Esophagus (tissue), 2 donors: ENCODE results near the gene PLA2G2A. TPM values are rescaled to one million over a fixed set of nuclear protein-coding genes. Genes with fewer than 3 reads are reported as not detected.

ENCODE experiments used
- H3K27ac ChIP-seq, 2 donors: one replicate each; pipeline ENCODE4 v1.5.1; 2013; ENCODE audit warnings: low read depth in 2 of 2, mild to moderate bottlenecking in 2 of 2, inconsistent platforms in 1 of 2, low read length in 1 of 2, moderate library complexity in 1 of 2
- H3K27me3 ChIP-seq, 2 donors: one replicate each; pipeline ENCODE4 v1.6.1; 2013; ENCODE audit warnings: low read length in 2 of 2, control low read depth in 1 of 2, mild to moderate bottlenecking in 1 of 2; ENCODE audit not compliant: insufficient read depth in 2 of 2, control insufficient read depth in 1 of 2
- H3K36me3 ChIP-seq, 2 donors: one replicate each; pipeline ENCODE4 v1.6.1; 2013; ENCODE audit warnings: low read length in 1 of 2; ENCODE audit not compliant: control insufficient read depth in 2 of 2, insufficient read depth in 2 of 2
- H3K4me1 ChIP-seq, 2 donors: one replicate each; pipeline ENCODE4 v1.6.1; 2013; ENCODE audit warnings: low read length in 1 of 2; ENCODE audit not compliant: control insufficient read depth in 2 of 2, insufficient read depth in 2 of 2
- H3K4me3 ChIP-seq, 2 donors: one replicate each; pipeline ENCODE4 v1.5.1; 2013; ENCODE audit warnings: low read length in 2 of 2, mild to moderate bottlenecking in 2 of 2, low read depth in 1 of 2, moderate library complexity in 1 of 2
- H3K9me3 ChIP-seq, 2 donors: one replicate each; pipeline ENCODE4 v1.6.1; 2013; ENCODE audit warnings: mild to moderate bottlenecking in 2 of 2, low read depth in 1 of 2, low read length in 1 of 2, moderate library complexity in 1 of 2; ENCODE audit not compliant: control insufficient read depth in 2 of 2, insufficient read depth in 1 of 2
- WGBS, 2 donors: extraction: QIAGEN DNeasy Blood & Tissue Kit; methylation state at CpG; one replicate each; pipeline ENCODE4 v1.1.7; 2013; 5-methylcytosine and 5-hydroxymethylcytosine counted together
- polyA plus RNA-seq, 2 donors: library from polyadenylated mRNA; stranded (reverse); fragments of 200-250 nt; gene quantifications; one replicate each; pipeline ENCODE4 v1.2.3, GENCODE V29; 2013
- donor health status: healthy with polysubstance abuse.
- donor health status: Bipolar disorder and iron deficiency.

PLA2G2A gene
- polyA plus RNA-seq, 2 donors, result 15.7 to 81.7 TPM

DNA sequence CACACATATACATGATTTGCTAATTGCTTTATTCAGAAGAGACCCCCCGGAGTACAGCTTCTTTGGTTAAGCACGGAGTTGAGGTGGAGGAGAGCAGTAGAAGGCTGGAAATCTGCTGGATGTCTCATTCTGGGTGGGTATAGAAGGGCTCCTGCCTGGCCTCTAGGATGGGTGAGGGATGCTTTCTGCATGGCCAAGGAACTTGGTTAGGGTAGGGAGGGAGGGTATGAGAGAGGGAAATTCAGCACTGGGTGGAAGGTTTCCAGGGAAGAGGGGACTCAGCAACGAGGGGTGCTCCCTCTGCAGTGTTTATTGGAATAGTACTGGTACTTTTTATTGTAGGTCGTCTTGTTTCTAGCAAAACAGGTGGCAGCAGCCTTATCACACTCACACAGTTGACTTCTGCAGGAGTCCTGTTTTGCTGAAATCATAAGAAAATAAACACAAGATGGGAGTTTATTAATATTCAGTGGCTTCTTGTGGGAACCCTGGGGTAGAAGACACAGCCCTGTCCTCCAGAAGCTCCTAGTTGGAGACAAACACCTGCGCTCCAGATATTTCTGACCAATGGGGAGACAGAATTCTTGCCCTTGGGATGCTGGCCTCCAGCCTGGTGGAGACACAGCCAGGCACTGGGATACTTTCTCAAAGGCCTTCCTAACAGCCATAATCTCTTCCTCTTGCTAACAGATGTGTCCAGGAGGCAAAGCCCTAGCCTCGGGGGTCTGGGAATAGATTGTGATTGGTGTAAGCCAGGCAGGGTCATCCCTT lies 3.8 kb downstream of the PLA2G2A start:
- Histone ChIP-seq H3K9me3 (no peaks in the 10 kb centered on the region), H3K27ac (no peak overlapping the region), H3K4me1 (no peaks in the 10 kb centered on the region), H3K27me3 (no peaks in the 10 kb centered on the region), H3K36me3 (no peaks in the 10 kb centered on the region), H3K4me3 (no peak overlapping the region)
- 39 to 47% methylated on average over 6 of the region's 6 CpGs for WGBS, 2 donors

- H3K9me3 ChIP-seq, result no peaks in the 10 kb centered on the region
- H3K4me1 ChIP-seq, result no peaks in the 10 kb centered on the region
- no peaks in the 10 kb centered on the region for H3K27me3 ChIP-seq
- WGBS, 2 donors, result 17 to 32% methylated on average over 5 of the region's 5 CpGs
- no peaks in the 10 kb centered on the region for H3K36me3 ChIP-seq
- H3K4me3 ChIP-seq, result no peak overlapping the region
- H3K27ac ChIP-seq, result no peak overlapping the region
Measured at GRCh38 chr1:19974822-19975416, 4.5 kb downstream of the PLA2G2A start.

DNA sequence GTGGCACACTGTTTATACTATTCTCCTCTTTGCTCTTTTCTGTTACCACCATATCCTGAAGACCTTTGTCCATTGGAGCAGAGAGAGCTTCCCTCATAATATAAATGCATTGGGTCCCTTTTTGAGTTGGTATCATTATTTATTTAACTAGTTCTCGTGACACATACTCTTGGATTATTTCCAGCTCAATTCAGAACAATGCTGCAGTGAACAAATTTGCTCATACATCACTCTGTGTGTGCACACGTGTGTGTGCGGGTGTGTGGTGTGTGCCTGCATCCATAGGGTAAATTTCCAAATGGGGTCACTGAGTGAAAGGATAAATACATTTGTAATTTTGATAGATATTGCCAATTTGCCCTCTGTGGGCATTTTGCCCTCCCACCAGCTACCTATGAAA lies 5.8 kb downstream of the PLA2G2A start:
- H3K27ac ChIP-seq, result no peak overlapping the region
- no peaks in the 10 kb centered on the region for H3K4me1 ChIP-seq
- 31% methylated on average over 3 of the region's 3 CpGs for WGBS, 2 donors
- no peak overlapping the region for H3K4me3 ChIP-seq
- no peaks in the 10 kb centered on the region for H3K27me3 ChIP-seq
- H3K36me3 ChIP-seq, result no peaks in the 10 kb centered on the region
- H3K9me3 ChIP-seq, result no peaks in the 10 kb centered on the region

- H3K4me3 ChIP-seq, result no peak overlapping the region
- H3K4me1 ChIP-seq, result no peaks in the 10 kb centered on the region
- no peaks in the 10 kb centered on the region for H3K9me3 ChIP-seq
- no peaks in the 10 kb centered on the region for H3K36me3 ChIP-seq
- H3K27me3 ChIP-seq, result no peaks in the 10 kb centered on the region
- H3K27ac ChIP-seq, result no peak overlapping the region
- 80 to 81% methylated on average over 1 of the region's 1 CpG for WGBS, 2 donors
Measured at GRCh38 chr1:19971664-19972063, 7.8 kb downstream of the PLA2G2A start.

DNA sequence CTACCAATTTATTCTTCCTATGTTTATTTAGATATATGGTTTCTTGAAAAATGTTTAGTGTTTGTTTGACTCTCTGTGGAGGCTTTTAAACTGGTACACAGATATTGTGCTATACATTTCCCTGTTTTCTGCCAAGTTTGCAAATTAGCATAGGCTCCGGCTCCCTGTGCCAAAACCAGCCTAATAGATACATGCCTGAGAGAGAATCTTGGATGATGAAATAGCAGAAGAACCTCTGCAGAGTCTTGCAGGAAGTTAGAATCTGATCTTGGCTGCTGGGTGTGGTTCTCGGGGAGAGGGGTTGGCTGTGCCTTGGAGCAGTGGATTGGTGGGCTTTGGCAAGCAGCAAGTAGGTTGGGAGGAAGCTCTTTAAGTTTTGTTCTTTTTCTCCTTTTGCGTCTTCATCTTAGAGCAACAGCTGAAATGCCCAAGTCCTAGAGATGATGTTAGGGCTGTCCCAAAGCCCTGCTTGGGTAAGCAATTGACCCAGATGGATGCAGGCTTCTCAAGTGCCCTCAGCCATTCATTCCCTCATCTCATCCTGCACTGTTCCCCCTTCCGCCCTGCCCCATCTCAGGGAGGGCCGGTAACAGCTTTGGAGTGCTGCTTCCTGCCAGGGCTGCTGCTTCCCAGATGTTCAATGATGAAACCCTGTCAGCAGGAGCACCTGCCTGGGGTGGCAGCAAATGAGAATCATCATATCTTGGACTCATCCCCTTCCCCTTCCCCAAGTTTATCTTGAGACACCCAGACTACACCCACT lies 9.3 kb downstream of the PLA2G2A start:
- 56 to 64% methylated on average over 5 of the region's 5 CpGs for WGBS, 2 donors
- H3K9me3 ChIP-seq, result no peaks in the 10 kb centered on the region
- H3K4me3 ChIP-seq, result no peak overlapping the region
- no peak overlapping the region for H3K27ac ChIP-seq
- H3K36me3 ChIP-seq, result no peaks in the 10 kb centered on the region
- H3K27me3 ChIP-seq, result no peaks in the 10 kb centered on the region
- H3K4me1 ChIP-seq, result no peaks in the 10 kb centered on the region

DNA sequence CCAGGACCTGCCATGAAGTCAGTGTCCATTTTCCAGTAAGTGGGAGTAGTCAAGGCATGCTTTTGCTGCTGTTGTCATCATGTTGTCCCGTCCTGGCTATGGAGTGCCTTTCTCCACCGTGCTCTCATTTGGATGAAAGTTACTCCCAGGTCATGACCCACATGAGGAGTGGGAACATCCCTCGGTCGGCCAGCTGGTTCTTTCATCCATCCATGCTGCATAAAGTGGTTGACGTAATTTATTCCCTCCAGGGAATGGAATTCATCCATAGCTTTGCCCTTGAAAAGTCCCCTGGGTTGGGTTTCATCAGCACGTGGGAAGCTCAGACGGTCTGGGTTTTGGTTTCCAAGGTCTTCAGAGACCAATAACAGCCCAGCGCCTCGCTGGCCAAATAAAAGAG lies 11.6 kb downstream of the PLA2G2A start:
- H3K27me3 ChIP-seq, result peaks cover 0 to 4% of the 10 kb centered on the region in 2 donors
- WGBS, 2 donors, result 70 to 75% methylated on average over 9 of the region's 9 CpGs

DNA sequence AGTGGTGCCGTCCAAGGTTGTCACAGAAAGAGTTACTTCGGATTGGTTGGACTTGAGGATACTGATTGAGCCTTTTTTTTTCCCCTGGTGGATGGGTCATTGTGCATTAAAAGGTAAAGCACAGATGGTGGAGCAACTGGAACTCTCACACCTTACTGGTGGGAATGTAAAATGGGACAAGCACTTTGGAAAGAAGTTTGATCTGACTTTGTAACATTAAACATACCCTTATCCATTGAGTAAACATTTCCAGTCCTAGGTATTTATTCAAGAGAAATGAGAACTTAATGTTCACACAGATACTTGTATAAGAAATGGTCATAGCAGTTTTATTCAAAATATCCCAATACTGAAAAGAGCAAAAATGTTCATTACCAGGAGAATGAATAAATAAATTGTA lies 14.9 kb downstream of the PLA2G2A start:
- Histone ChIP-seq H3K27me3 (peaks cover 0 to 4% of the 10 kb centered on the region in 2 donors), H3K9me3 (peaks cover 0 to 5% of the 10 kb centered on the region in 2 donors), H3K4me1 (no peaks in the 10 kb centered on the region), H3K27ac (no peak overlapping the region), H3K36me3 (no peaks in the 10 kb centered on the region), H3K4me3 (no peak overlapping the region)
- WGBS, 2 donors, result 54 to 72% methylated on average over 2 of the region's 2 CpGs

More for the DNA sequence above, 11.6 kb downstream of the PLA2G2A start:
- H3K4me1 ChIP-seq, result no peaks in the 10 kb centered on the region
- H3K9me3 ChIP-seq, result peaks cover 0 to 5% of the 10 kb centered on the region in 2 donors
- no peaks in the 10 kb centered on the region for H3K36me3 ChIP-seq
- H3K4me3 ChIP-seq, result no peak overlapping the region
- H3K27ac ChIP-seq, result no peak overlapping the region

DNA sequence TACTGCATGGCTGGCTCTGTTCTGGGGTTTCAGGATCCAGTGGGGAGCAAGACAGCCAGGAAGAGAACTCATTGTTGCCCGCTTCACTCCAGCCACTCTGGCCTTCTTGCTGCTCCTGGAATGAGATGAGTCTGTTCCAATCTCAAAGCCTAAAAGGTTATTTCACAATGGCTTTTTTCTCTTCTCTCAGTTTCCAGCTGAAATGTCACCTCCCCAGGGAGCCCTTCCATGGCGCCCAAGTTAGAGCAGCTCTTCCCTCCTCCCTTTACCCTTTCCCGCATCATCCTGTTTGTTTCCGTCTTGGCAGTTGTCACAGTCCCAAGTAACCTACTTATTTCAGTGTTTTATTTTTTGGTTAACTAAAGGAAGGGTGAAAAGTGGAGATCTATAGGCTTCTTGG lies 15.8 kb downstream of the PLA2G2A start:
- Histone ChIP-seq H3K4me3 (no peak overlapping the region), H3K27ac (no peak overlapping the region), H3K9me3 (peaks cover 0 to 5% of the 10 kb centered on the region in 2 donors), H3K4me1 (no peaks in the 10 kb centered on the region), H3K27me3 (peaks cover 0 to 4% of the 10 kb centered on the region in 2 donors), H3K36me3 (no peaks in the 10 kb centered on the region)
- 84 to 87% methylated on average over 4 of the region's 4 CpGs for WGBS, 2 donors

- Histone ChIP-seq H3K9me3 (peaks cover 0 to 5% of the 10 kb centered on the region in 2 donors), H3K4me1 (no peaks in the 10 kb centered on the region), H3K36me3 (no peaks in the 10 kb centered on the region), H3K4me3 (no peak overlapping the region), H3K27ac (no peak overlapping the region), H3K27me3 (peaks cover 0 to 10% of the 10 kb centered on the region in 2 donors)
- WGBS, 2 donors, result 48 to 49% methylated on average over 5 of the region's 5 CpGs
Measured at GRCh38 chr1:19960591-19960990, 18.8 kb downstream of the PLA2G2A start.
